Stimulated activated CD4-positive, alpha-beta T cell treated with anti-CD3 and anti-CD28 coated beads, Interleukin-15, amount 100 ng/mL, for 1 hour (primary cell): ENCODE data around the gene NR2F1-AS1.

Experiments used
- DNase-seq, 2 donors: peaks; one replicate each; pipeline ENCODE4 v3.0.0-alpha.2; 2020; ENCODE audit warnings: low read depth in 1 of 2, low spot score in 1 of 2

NR2F1-AS1 gene

GRCh38 chr5:93580927-93581445 is at the start of gene NR2F1-AS1:
NR2F1-AS1 (minus strand) TSS chr5:93581219.
- no peak for DNase-seq

DNA sequence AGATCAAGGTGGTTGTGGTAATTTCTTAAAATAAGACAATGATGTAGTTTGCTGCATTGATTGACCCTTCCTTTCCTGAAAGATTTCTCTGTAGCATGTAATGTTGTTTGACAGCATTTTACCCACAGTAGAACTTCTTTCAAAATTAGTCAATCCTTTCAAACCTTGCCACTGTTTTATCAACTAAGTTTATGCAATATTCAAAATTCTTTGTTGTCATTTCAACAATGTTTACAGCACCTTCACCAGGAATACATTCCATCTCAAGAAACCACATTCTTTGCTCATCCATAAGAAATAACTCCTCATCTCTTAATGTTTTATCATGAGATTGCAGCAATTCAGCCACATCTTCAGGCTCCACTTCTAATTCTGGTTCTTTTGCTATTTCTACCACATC is 45.8 kb upstream of the NR2F1-AS1 start:
- no peak for DNase-seq

DNA sequence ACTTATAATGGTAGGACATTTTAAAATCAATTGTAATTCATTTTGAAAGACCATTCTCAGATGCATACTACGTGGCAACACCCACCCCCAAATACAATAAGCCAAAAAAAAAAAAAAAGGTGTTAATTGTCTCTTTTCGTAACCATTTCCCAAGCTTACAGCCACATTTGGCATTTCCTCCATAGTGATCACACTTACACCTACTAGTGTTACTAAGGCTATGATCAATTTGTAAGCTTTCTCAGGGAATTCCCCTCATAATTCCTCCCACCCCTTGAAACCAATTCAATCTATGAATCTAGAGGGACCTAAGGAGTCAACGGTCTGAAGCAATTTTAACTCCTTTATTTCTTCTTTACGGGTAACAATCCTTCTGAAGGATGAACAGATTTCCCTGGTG is 42.1 kb upstream of the NR2F1-AS1 start:
- no peak for DNase-seq

DNA sequence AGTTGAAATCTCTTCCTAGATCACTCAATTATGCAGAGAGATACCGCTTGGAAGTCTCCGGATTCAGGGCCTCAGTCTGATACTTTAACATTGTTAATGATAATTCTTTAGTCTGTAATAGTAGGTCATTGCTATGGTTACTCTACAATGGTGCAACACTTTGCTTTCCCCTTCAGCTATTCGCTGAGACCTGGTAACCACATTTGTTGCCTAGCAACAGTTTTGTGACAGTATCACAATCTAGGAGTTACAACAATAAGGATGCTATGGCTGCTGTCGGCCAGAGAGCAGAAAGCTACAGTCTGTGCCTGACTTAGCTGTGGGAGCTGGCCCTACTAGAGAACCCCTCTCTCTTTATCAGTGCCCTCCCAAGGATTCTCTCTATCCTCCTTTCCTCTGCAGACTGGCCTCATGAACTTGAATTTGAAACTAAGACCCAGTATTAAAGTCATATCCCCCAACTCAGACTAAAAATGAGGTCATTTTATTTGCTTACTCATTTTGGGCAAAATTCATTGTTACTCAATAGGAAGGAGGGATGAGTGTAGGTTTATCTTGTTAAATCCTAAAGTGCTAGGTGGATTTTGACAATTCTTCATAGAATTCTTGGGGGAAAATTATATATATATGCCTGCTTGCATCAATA is 41.3 kb upstream of the NR2F1-AS1 start:
- DNase-seq, result no peak

GRCh38 chr5:93621327-93621798 is 40.3 kb upstream of the NR2F1-AS1 start:
- DNase-seq, result no peak

DNA sequence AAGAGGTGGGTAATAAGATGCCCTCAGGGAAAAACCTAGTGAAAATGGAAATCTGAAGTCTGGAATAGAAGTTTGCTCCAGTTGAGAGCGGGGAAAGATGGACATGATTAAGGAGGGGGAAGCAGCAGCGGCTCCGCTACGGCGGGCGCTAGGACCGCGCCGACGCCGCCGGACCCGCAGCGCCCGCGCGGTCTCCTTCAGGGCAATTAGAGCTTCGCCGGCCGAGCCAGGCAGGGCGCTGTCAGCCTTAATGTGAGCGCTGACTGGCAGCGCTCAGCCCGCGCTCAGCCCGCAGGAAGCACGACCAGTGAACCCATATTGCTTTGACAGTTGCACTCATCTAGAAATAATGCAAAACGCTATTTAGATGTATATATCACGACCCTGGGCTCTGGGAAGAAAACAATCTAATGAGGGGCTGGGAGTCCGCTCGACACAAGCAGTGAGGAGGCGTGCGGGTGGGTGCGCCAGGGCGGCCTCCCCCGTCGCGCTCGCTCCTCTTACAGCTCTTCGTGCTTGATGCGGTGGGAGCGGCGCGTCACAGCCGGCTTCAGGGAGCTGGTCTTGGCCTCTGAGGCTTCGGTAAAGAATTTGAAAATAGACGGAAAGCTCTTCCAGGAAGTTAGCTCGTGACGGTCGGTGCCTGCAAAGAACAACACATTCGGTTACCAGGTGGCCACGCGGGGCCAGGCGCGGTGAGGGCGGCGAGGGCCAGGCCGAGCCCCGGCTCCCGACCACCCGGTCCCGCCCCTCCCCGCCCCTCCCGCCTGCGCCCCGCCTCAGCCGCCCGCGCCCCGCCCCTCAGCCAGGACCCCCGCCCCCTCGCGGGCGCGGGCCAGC is 39.7 kb upstream of the NR2F1-AS1 start:
- DNase-seq, result peak in 1 of 2 donors; percentile 24

DNA sequence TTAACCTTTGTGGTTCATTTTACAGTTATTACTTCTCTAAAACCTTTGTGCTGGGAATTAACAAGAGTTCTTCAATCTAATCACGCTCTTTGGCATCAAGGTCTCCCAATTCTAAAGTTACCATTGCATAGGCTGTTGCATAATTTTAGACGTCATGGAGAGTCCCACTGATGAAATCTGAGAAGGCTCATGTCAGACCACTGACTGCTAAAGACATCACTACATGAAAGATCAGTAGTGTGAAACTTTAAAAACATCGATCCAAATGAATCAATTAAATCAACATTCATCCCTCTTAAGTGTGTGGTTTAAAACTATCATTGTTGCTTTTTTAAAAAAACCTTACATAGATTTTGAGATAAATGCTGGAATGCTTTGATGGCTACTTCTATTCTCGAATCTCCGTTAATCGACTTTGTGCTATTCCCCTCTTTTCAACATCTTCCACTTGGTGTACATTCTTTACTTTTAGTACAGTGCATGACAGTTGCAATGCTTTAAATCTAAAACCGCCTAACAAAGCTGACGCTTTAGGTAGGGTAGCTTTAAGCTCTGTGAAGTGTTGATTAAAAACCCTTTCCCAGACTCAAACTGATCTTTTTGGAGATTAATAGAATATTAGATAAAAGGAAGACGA is 35.6 kb upstream of the NR2F1-AS1 start:
- no peak for DNase-seq

GRCh38 chr5:93612855-93613243 is 31.8 kb upstream of the NR2F1-AS1 start:
- no peak for DNase-seq

- no peak for DNase-seq
Measured at GRCh38 chr5:93611976-93612854, 31.2 kb upstream of the NR2F1-AS1 start.

DNA sequence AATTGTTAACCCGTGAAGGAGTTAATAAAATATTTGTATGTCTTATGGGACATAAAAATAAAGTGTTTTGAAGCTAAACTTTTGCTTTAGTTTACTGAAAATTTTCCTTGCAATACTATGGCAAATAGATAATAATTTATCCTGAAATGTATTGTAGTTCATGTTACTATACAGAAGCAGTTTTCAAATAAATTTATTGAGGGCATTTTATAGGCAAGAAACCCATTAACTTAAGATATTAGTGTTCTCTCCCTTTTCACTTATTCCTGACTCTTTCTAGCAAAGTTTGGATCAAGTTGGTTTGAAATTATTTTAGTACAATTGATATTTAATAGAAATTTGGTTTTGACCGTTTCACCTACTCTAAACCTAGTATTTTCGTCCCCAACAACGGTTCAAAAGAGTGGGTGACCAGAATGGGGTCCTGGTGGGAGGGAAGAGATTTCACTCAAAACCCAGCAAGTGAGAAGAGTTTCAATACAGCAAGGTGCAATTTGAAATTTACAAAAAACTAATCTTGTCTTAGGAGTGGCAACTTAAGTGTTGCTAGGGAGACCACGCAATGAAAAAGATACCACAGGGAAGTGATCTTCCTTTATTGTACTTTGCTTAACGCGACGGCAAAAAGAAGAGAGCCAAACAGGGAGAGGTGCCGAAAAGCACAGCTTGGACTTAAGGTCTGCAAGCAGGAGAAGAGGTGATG is 30.4 kb upstream of the NR2F1-AS1 start:
- DNase-seq, result no peak

GRCh38 chr5:93610581-93611272 is 29.7 kb upstream of the NR2F1-AS1 start:
- no peak for DNase-seq

GRCh38 chr5:93609762-93610161 is 28.7 kb upstream of the NR2F1-AS1 start:
- no peak for DNase-seq

DNA sequence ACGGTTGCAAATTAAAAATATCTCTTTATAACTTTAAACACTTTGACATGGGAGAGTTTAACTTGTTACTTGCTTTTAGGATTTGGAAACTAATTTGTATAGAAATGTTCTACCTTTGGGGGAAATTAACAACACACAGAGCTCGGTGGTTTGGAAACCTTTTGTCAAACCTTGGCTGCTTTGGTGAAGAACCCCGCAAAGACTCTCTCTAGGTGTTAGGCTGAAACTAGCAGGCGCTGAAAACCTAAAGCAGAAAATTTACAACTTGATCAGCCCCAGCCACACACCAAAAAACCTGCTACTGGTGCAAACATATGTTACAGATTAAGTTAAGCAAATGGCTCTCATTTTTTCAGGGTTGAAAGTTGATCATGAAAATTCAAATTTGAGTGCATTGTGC is 27.8 kb upstream of the NR2F1-AS1 start:
- DNase-seq, result no peak

GRCh38 chr5:93607367-93608258 is 26.6 kb upstream of the NR2F1-AS1 start:
- DNase-seq, result no peak

DNA sequence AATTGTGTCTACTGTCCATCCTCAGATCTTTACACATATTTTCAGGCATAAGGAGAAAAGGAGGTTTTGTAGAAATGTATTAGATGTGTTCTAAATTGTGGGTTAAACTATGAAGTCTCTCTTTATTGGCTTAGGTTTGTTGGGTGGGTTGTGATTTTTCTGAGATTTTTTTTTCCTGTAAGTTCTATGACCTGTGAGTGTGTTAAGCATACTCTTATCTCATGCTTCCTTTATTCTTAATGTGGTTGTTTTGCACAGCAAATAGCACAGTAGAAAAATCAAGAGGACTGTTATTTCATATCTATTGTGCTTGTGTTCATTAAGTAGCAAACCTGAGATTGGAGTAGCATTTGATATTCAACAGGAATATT is 25.3 kb upstream of the NR2F1-AS1 start:
- DNase-seq, result no peak

GRCh38 chr5:93604644-93605515 is 23.9 kb upstream of the NR2F1-AS1 start:
- DNase-seq, result no peak

DNA sequence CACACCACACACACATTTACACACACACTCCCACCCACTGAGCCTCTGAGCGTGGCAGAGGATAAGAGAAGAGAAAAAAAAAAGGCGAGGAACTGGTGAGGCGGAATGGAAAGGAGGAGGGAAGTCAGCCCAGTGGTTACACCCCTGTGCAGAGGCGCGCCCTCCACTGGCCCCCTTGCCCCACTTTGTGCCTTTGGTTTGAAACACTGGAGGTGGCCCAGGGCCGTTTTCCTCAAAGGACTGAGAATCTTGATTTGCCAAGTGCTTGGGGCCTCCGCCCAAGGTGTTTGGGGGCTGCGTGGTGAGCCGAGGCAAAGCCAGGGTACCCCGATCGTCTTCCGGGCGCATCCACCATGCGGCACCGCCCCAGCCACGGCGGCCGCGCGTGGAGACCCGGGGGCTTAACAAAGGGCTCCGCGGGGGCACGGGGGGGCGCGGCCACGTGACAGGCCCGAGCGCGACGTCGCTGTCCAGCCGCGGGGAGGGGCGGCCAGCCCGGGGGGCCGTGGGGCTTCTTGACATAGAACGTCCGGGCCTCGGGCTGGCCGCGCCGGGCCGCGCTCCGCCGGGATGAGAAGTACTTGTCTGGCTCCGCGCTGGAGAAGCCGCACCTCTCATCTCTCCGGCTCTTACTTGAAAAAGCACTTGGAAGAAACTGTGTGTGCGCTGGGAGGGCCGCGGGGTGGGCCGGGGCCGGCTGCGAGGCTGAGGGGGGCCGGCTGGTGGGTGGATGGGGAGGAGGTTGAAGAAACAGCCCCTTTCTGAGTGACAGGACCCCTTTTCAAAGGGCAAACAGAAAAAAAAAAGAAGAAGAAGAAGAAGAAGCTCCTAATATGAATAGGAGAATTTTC is 23.0 kb upstream of the NR2F1-AS1 start:
- no peak for DNase-seq
